K562 (cell line): ENCODE data around the gene FLAD1. TPM values are rescaled to one million over a fixed set of nuclear protein-coding genes. Genes with fewer than 3 reads are reported as not detected.
A peak's percentile ranks its signal among the peaks of the same experiment; 100 is the strongest.

Experiments
- ATAC-seq: fragments of 200-7000 bp; cut with Tn5 transposase; 3 replicates; pipeline ENCODE4 v1.9.1; 2020; ENCODE audit warnings: moderate library complexity
- BruUV-seq: library from RNA; stranded (reverse); fragments of 400-500 nt; replicated peaks from 2 replicates; lab custom pipeline; 2021; lab: Mats Ljungman, UMichigan
- CTCF ChIA-PET: fragments of 300-600 bp; formaldehyde crosslinking; extraction: SDS; loops from one replicate; lab custom pipeline; 2021; ENCODE audit warnings: low intra/inter-chr PET ratio; lab: Yijun Ruan, JAX
- POLR2A ChIA-PET: fragments of 300-600, 350-650 bp; sonication (Branson Sonifier 250); formaldehyde crosslinking; extraction: SDS; loops from one replicate; lab custom pipeline; 2021; ENCODE audit warnings: antibody characterized with exemption, inconsistent platforms; lab: Yijun Ruan, JAX
- DNase-seq, 4 experiments: peaks; one replicate each; pipeline versions ENCODE4 v3.0.0 to v3.0.0-alpha.2; 2011 to 2018; ENCODE audit warnings: low spot score in 3 of 4, mixed read lengths in 3 of 4; ENCODE audit errors: extremely low read depth in 1 of 4
- FAIRE-seq: peaks from 2 replicates; lab custom pipeline; 2011; peaks lifted over from hg19 to GRCh38; lab: Jason Lieb, UNC
- H2AFZ ChIP-seq: 2 replicates; pipeline ENCODE4 v1.6.0; 2011; ENCODE audit warnings: low read depth, low read length, control low read depth, inconsistent platforms
- H3K27ac ChIP-seq: fragments of 200-600 bp; 3 replicates; pipeline ENCODE4 v1.8.0; 2011; ENCODE audit warnings: low read depth, mild to moderate bottlenecking, control low read depth, inconsistent platforms, low read length, moderate library complexity, mixed read lengths; ENCODE audit errors: extremely low read depth
- H3K27me3 ChIP-seq, 2 experiments: fragments of 300-600 bp in 1 of 2; 2 replicates in 1 of 2; 3 replicates in 1 of 2; pipeline versions ENCODE4 v1.6.0 to v1.8.0; 2011; ENCODE audit warnings: inconsistent platforms in 2 of 2, low read length in 2 of 2, mild to moderate bottlenecking in 1 of 2, mixed read lengths in 1 of 2, moderate library complexity in 1 of 2; ENCODE audit not compliant: control insufficient read depth in 2 of 2, insufficient read depth in 2 of 2
- H3K36me3 ChIP-seq: fragments of 300-600 bp; 3 replicates; pipeline ENCODE4 v1.8.0; 2011; ENCODE audit warnings: mild to moderate bottlenecking, low read length, inconsistent platforms; ENCODE audit not compliant: control insufficient read depth, insufficient read depth
- H3K4me1 ChIP-seq, 2 experiments: fragments of 200-600 bp in 1 of 2; replicated peaks in 1 of 2; 2 replicates in 1 of 2; 3 replicates in 1 of 2; pipeline versions ENCODE4 v1.5.1 to v1.8.0; 2011; ENCODE audit warnings: inconsistent platforms in 2 of 2, low read length in 2 of 2, mild to moderate bottlenecking in 1 of 2, mixed read lengths in 1 of 2, moderate library complexity in 1 of 2; ENCODE audit not compliant: control insufficient read depth in 2 of 2, insufficient read depth in 2 of 2
- H3K4me2 ChIP-seq: 2 replicates; pipeline ENCODE4 v1.6.1; 2011; ENCODE audit warnings: low read length, control low read depth, inconsistent platforms, mixed read lengths; ENCODE audit not compliant: insufficient read depth
- H3K4me3 ChIP-seq: fragments of 200-600 bp; sonication (generic), shearing (Covaris generic); 2 replicates; pipeline ENCODE4 v1.5.1; 2016; ENCODE audit warnings: control low read depth, inconsistent platforms
- H3K79me2 ChIP-seq: fragments of 200-600 bp; 3 replicates; pipeline ENCODE4 v1.8.0; 2011; ENCODE audit warnings: low read length, inconsistent platforms; ENCODE audit not compliant: control insufficient read depth, insufficient read depth
- H3K9ac ChIP-seq, 2 experiments: 2 replicates each; pipeline versions ENCODE4 v1.6.0 to v1.6.1; 2011; ENCODE audit warnings: low read depth in 2 of 2, low read length in 2 of 2, control low read depth in 1 of 2, inconsistent platforms in 1 of 2, mild to moderate bottlenecking in 1 of 2, mixed read lengths in 1 of 2; ENCODE audit not compliant: insufficient read depth in 1 of 2
- H3K9me1 ChIP-seq: one replicate; pipeline ENCODE4 v1.6.0; 2011; ENCODE audit warnings: inconsistent platforms, mild to moderate bottlenecking, low read length, moderate library complexity; ENCODE audit not compliant: control insufficient read depth, insufficient read depth
- H3K9me3 ChIP-seq: replicated peaks from 2 replicates; pipeline ENCODE4 v1.5.1; 2011; ENCODE audit warnings: low read depth, low read length, inconsistent platforms; ENCODE audit not compliant: control insufficient read depth, insufficient read depth
- H4K20me1 ChIP-seq: replicated peaks from 2 replicates; pipeline ENCODE4 v1.6.1; 2011; ENCODE audit warnings: low read length, inconsistent platforms, mixed read lengths; ENCODE audit not compliant: control insufficient read depth, insufficient read depth
- BMI1 ChIP-seq: fragments of 150-350 bp; IDR thresholded peaks from 2 replicates; pipeline ENCODE4 v1.6.1; 2014; ENCODE audit warnings: low read length
- ETV6 ChIP-seq, 3 experiments: fragments of 150-350 bp in 1 of 3; sonication (generic) in 1 of 3; formaldehyde crosslinking in 1 of 3; IDR thresholded peaks; 2 replicates each; pipeline versions ENCODE4 v1.6.1 to v1.8.0; 2014 to 2022; ENCODE audit warnings: borderline replicate concordance in 2 of 3, low read depth in 2 of 3, antibody characterized with exemption in 1 of 3, low read length in 1 of 3, mild to moderate bottlenecking in 1 of 3, missing genetic modification reagents in 1 of 3
- NCOA1 ChIP-seq: fragments of 450-650 bp; IDR thresholded peaks from 2 replicates; pipeline ENCODE4 v1.6.1; 2016; ENCODE audit warnings: low read depth
- PHB2 ChIP-seq: fragments of 450-650 bp; IDR thresholded peaks from 2 replicates; pipeline ENCODE4 v1.6.1; 2017; ENCODE audit warnings: low read depth
- RFX7 ChIP-seq: fragments of 250-450 bp; sonication (Bioruptor Pico); IDR thresholded peaks from 2 replicates; pipeline ENCODE4 v1.5.1; 2021; ENCODE audit warnings: mild to moderate bottlenecking
- ZNF12 ChIP-seq: sonication (generic); formaldehyde crosslinking; IDR thresholded peaks from 2 replicates; pipeline ENCODE4 v1.4.0; 2020; ENCODE audit warnings: mild to moderate bottlenecking, missing genetic modification reagents
- WGBS: fragments of 100-300 bp; shearing (Covaris generic); methylation state at CpG from one replicate; pipeline ENCODE4 v1.1.6; 2016; ENCODE audit warnings: low coverage, mixed read lengths; ENCODE audit not compliant: insufficient coverage; ENCODE audit errors: missing lambda C conversion rate; 5-methylcytosine and 5-hydroxymethylcytosine counted together
- in situ Hi-C: fragments of 300-500 bp; cut with MboI; formaldehyde crosslinking; loops from 4 replicates; pipeline ENCODE4 v1.15.0; 2018; ENCODE audit warnings: inconsistent platforms, mixed read lengths
- intact Hi-C: fragments of 100-400 bp; cut with micrococcal nuclease; formaldehyde crosslinking; loops from 2 replicates; pipeline ENCODE4 v1.14.2; 2022
- polyA plus RNA-seq, 8 experiments: library from polyadenylated mRNA; depleted of rRNA in 4 of 8; stranded (reverse) in 5 of 8; unstranded in 3 of 8; fragments of >200 nt; fragmentation: Nextera tagmentation in 2 of 8; fragmentation: Illumina TruSeq in 1 of 8; extraction: Ambion mirVana in 2 of 8; extraction: Trizol in 1 of 8; gene quantifications; 2 replicates each; pipeline versions ENCODE4 v1.2.1 to v1.2.3, GENCODE V29; 2011 to 2014; ENCODE audit warnings: inconsistent platforms in 1 of 8, missing spikeins in 1 of 8
- total RNA-seq, 7 experiments: library from RNA; depleted of rRNA in 6 of 7; stranded (reverse); fragments of >200 nt in 6 of 7; fragmentation: Illumina TruSeq in 2 of 7; extraction: Trizol in 2 of 7; gene quantifications; 2 replicates each; pipeline versions ENCODE4 v1.2.1 to v1.2.3, GENCODE V29; 2011 to 2021; ENCODE audit warnings: low replicate concordance in 1 of 7
- TF ChIP-seq, protein P1 (sequence below): sonication (generic); formaldehyde crosslinking; IDR thresholded peaks from 2 replicates; pipeline ENCODE4 v1.8.0; 2022; ENCODE audit warnings: missing genetic modification reagents, mild to moderate bottlenecking, borderline replicate concordance
- TF ChIP-seq, protein P2 (sequence below): conservative IDR thresholded peaks from 2 replicates; pipeline ENCODE4 v1.6.1; 2011; ENCODE audit warnings: low read depth, mild to moderate bottlenecking, low read length; ENCODE audit not compliant: control insufficient read depth
- TF ChIP-seq, protein P3 (sequence below): fragments of 250-450 bp; sonication (Bioruptor Pico); IDR thresholded peaks from 2 replicates; pipeline ENCODE4 v1.5.0; 2020; ENCODE audit warnings: mild to moderate bottlenecking
- TF ChIP-seq, protein P4 (sequence below): fragments of 150-350 bp; conservative IDR thresholded peaks from 2 replicates; pipeline ENCODE4 v1.6.1; 2014; ENCODE audit warnings: low read length
- TF ChIP-seq, protein P5 (sequence below): sonication (generic); formaldehyde crosslinking; IDR thresholded peaks from 2 replicates; pipeline ENCODE4 v1.8.0; 2022; ENCODE audit warnings: mild to moderate bottlenecking, missing genetic modification reagents, borderline replicate concordance

Gene FLAD1
- total and polyA plus RNA-seq, 9 of the 15 experiments (the other 6 are each of a cell fraction or from before 2014, with no cell fraction given) = 24.9 to 85.8 (median 67.0) TPM

DNA sequence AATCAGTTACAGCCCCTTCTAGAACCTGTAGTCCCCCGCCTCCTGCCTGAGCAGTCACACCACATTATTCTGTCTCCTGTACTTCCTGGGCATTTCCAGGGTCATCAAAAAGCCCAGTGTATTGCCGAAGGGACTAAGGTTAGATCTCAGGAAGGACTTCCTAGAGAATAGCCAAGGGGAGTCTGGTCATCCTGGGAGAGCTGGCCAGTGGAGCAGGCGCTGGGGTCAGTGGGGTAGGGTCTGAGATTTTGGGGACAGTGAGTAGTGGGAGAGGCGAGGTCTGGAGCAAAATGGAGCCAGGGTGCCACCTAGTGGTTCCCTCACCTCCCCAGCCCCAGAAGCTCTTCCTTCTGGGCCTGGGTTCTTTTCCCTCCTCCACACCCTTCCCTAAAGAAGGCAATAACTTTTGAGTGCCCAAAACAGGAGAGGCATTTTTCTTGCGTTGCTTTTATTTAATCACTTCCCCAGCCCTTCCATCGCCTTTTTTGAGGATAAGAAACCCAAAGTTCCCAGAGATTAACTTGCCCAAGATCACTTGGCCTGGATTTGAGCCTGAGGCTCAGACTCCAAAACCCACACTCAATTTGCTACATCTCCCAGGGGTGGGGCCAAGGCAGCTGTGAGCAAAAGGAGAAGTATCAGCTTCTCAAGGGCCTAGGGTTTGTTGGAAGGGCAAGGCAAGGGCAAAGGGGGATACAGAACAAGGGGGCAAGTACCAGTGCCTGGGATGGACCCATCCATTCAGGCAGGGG is 39.3 kb upstream of the FLAD1 start:
- POLR2A ChIA-PET = interaction anchor here (0.9 to 1.5 kb wide), 2 partner anchors 8 to 12 kb away, joined by 5 to 7 read pairs; partner anchors contain the start of gene PBXIP1
- 22% methylated on average over 6 of the region's 6 CpGs for WGBS
- Histone ChIP-seq H2AFZ (0 out of 2 replicates have a peak overlapping the region, but pooled peaks have one; percentile 34), H3K4me1 (peaks cover 28 to 60% of the 10 kb centered on the region in 2 experiments; a peak in 4 of 5 replicates), H3K9me1 (no peaks in the 10 kb centered on the region), H4K20me1 (0 out of 2 replicates have a peak, but pooled peaks cover 3% of the 10 kb centered on the region), H3K4me3 (no peak overlapping the region), H3K9me3 (no peaks in the 10 kb centered on the region), H3K79me2 (no peaks in the 10 kb centered on the region), H3K9ac (peak overlapping the region in 1 of 2 experiments; percentile 4; a peak in 2 of 4 replicates), H3K4me2 (no peak overlapping the region), H3K36me3 (no peaks in the 10 kb centered on the region), H3K27me3 (no peaks in the 10 kb centered on the region), H3K27ac (peak overlapping the region; percentile 44; the same call in 2 of the 3 replicates)
- ATAC-seq (peak; percentile 85), DNase-seq (peak; percentile 54 to 72 (median 62)), FAIRE-seq (peak; percentile 81)
- intact Hi-C loops = no loop called here
- no TSS peak for BruUV-seq
- in situ Hi-C loops = no loop called here
- CTCF ChIA-PET = interaction anchor here (0.5 to 1.4 kb wide), 6 partner anchors 38 to 463 kb away, joined by 3 to 4 read pairs (median 3); no protein-coding TSS in a partner anchor
- TF ChIP-seq, protein P1, sequence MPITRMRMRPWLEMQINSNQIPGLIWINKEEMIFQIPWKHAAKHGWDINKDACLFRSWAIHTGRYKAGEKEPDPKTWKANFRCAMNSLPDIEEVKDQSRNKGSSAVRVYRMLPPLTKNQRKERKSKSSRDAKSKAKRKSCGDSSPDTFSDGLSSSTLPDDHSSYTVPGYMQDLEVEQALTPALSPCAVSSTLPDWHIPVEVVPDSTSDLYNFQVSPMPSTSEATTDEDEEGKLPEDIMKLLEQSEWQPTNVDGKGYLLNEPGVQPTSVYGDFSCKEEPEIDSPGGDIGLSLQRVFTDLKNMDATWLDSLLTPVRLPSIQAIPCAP (CRISPR knock-in tag) = no peak
- TF ChIP-seq ETV6 (IDR thresholded peaks at IDR 0.05; ENCODE audit: borderline replicate concordance in 1 of 2, low read depth in 2 of 2, low read length in 1 of 2) (no peak), ETV6 (CRISPR knock-in tag; IDR thresholded peaks at IDR 0.05; ENCODE audit: borderline replicate concordance) (no peak), BMI1 (no peak), NCOA1 (no peak), RFX7 (CRISPR knock-in tag) (no peak), ZNF12 (no peak), PHB2 (no peak)
- TF ChIP-seq, protein P2, sequence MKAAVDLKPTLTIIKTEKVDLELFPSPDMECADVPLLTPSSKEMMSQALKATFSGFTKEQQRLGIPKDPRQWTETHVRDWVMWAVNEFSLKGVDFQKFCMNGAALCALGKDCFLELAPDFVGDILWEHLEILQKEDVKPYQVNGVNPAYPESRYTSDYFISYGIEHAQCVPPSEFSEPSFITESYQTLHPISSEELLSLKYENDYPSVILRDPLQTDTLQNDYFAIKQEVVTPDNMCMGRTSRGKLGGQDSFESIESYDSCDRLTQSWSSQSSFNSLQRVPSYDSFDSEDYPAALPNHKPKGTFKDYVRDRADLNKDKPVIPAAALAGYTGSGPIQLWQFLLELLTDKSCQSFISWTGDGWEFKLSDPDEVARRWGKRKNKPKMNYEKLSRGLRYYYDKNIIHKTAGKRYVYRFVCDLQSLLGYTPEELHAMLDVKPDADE = no peak
- TF ChIP-seq, protein P3, sequence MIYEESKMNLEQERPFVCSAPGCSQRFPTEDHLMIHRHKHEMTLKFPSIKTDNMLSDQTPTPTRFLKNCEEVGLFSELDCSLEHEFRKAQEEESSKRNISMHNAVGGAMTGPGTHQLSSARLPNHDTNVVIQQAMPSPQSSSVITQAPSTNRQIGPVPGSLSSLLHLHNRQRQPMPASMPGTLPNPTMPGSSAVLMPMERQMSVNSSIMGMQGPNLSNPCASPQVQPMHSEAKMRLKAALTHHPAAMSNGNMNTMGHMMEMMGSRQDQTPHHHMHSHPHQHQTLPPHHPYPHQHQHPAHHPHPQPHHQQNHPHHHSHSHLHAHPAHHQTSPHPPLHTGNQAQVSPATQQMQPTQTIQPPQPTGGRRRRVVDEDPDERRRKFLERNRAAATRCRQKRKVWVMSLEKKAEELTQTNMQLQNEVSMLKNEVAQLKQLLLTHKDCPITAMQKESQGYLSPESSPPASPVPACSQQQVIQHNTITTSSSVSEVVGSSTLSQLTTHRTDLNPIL (CRISPR knock-in tag) = no peak
- TF ChIP-seq, protein P4, sequence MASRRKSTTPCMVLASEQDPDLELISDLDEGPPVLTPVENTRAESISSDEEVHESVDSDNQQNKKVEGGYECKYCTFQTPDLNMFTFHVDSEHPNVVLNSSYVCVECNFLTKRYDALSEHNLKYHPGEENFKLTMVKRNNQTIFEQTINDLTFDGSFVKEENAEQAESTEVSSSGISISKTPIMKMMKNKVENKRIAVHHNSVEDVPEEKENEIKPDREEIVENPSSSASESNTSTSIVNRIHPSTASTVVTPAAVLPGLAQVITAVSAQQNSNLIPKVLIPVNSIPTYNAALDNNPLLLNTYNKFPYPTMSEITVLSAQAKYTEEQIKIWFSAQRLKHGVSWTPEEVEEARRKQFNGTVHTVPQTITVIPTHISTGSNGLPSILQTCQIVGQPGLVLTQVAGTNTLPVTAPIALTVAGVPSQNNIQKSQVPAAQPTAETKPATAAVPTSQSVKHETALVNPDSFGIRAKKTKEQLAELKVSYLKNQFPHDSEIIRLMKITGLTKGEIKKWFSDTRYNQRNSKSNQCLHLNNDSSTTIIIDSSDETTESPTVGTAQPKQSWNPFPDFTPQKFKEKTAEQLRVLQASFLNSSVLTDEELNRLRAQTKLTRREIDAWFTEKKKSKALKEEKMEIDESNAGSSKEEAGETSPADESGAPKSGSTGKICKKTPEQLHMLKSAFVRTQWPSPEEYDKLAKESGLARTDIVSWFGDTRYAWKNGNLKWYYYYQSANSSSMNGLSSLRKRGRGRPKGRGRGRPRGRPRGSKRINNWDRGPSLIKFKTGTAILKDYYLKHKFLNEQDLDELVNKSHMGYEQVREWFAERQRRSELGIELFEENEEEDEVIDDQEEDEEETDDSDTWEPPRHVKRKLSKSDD = no peak
- TF ChIP-seq, protein P5, sequence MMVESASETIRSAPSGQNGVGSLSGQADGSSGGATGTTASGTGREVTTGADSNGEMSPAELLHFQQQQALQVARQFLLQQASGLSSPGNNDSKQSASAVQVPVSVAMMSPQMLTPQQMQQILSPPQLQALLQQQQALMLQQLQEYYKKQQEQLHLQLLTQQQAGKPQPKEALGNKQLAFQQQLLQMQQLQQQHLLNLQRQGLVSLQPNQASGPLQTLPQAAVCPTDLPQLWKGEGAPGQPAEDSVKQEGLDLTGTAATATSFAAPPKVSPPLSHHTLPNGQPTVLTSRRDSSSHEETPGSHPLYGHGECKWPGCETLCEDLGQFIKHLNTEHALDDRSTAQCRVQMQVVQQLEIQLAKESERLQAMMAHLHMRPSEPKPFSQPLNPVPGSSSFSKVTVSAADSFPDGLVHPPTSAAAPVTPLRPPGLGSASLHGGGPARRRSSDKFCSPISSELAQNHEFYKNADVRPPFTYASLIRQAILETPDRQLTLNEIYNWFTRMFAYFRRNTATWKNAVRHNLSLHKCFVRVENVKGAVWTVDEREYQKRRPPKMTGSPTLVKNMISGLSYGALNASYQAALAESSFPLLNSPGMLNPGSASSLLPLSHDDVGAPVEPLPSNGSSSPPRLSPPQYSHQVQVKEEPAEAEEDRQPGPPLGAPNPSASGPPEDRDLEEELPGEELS (CRISPR knock-in tag) = no peak
